Measurements from ENCODE around the gene CILP2.

CILP2 gene

GRCh38 chr19:19528721-19529490 lies 9.2 kb upstream of the CILP2 start, which contains the start of gene YJEFN3:
Gene YJEFN3, plus strand, starts transcription at chr19:19528911. Its CDS starts 22 bp downstream, at chr19:19528933.
- no peaks in the 10 kb centered on the region for H3K27me3 ChIP-seq (ENCODE audit: low read length)
- TF ChIP-seq EZH2phosphoT487 (conservative IDR thresholded peaks at IDR 0.05; ENCODE audit: low read length) (no peak), CTCF (IDR thresholded peaks at IDR 0.05; ENCODE audit: insufficient read depth, low read length, poor library complexity, severe bottlenecking) (no peak)
- no peak within 1 kb of the TSS for H3K9ac ChIP-seq (ENCODE audit: low read length)
- no peak within 1 kb of the TSS for H2AFZ ChIP-seq (ENCODE audit: low read depth, low read length, severe bottlenecking)
- no peaks in the 10 kb centered on the region for H4K20me1 ChIP-seq (ENCODE audit: low read depth, low read length)
- H3K36me3 ChIP-seq (ENCODE audit: low read length) = no peaks in the 10 kb centered on the region
- H3K27ac ChIP-seq (ENCODE audit: low read depth, low read length) = no peak within 1 kb of the TSS; the same call in none of the 2 replicates
- peaks cover 18% of the 10 kb centered on the region for H3K79me2 ChIP-seq (ENCODE audit: insufficient read depth, low read length)
- no peaks in the 10 kb centered on the region for H3K9me2 ChIP-seq (replicated peaks; ENCODE audit: insufficient read depth, low read length)
- H3K4me3 ChIP-seq (ENCODE audit: insufficient read depth, low read length, poor library complexity, severe bottlenecking) = no peak within 1 kb of the TSS
- peaks cover 37% of the 10 kb centered on the region for H3F3A ChIP-seq (ENCODE audit: insufficient read depth)
- H3K9me3 ChIP-seq (ENCODE audit: insufficient read depth, low read length) = no peaks in the 10 kb centered on the region
- H3K4me2 ChIP-seq (ENCODE audit: low read depth, low read length, poor library complexity, severe bottlenecking) = no peak within 1 kb of the TSS

GRCh38 chr19:19529783-19530422 lies 8.2 kb upstream of the CILP2 start:
- Histone ChIP-seq H2AFZ (ENCODE audit: low read depth, low read length, severe bottlenecking) (no peak overlapping the region), H3K9me3 (ENCODE audit: insufficient read depth, low read length) (no peaks in the 10 kb centered on the region), H3K27me3 (ENCODE audit: low read length) (no peaks in the 10 kb centered on the region), H3F3A (ENCODE audit: insufficient read depth) (peaks cover 28% of the 10 kb centered on the region), H3K4me2 (ENCODE audit: low read depth, low read length, poor library complexity, severe bottlenecking) (no peak overlapping the region), H3K27ac (ENCODE audit: low read depth, low read length) (peak overlapping the region; percentile 25; the same call in 1 of the 2 replicates), H3K9ac (ENCODE audit: low read length) (no peak overlapping the region), H3K9me2 (replicated peaks; ENCODE audit: insufficient read depth, low read length) (no peaks in the 10 kb centered on the region), H3K79me2 (ENCODE audit: insufficient read depth, low read length) (peaks cover 10% of the 10 kb centered on the region; the same call in 1 of the 2 replicates), H4K20me1 (ENCODE audit: low read depth, low read length) (no peaks in the 10 kb centered on the region), H3K36me3 (ENCODE audit: low read length) (no peaks in the 10 kb centered on the region), H3K4me3 (ENCODE audit: insufficient read depth, low read length, poor library complexity, severe bottlenecking) (no peak overlapping the region)
- TF ChIP-seq CTCF (IDR thresholded peaks at IDR 0.05; ENCODE audit: insufficient read depth, low read length, poor library complexity, severe bottlenecking) (no peak), EZH2phosphoT487 (conservative IDR thresholded peaks at IDR 0.05; ENCODE audit: low read length) (no peak)

GRCh38 chr19:19530423-19530804 lies 7.7 kb upstream of the CILP2 start:
- no peaks in the 10 kb centered on the region for H3K27me3 ChIP-seq (ENCODE audit: low read length)
- H3K79me2 ChIP-seq (ENCODE audit: insufficient read depth, low read length) = peaks cover 5% of the 10 kb centered on the region; the same call in 1 of the 2 replicates
- no peaks in the 10 kb centered on the region for H3K9me2 ChIP-seq (replicated peaks; ENCODE audit: insufficient read depth, low read length)
- H3F3A ChIP-seq (ENCODE audit: insufficient read depth) = peaks cover 23% of the 10 kb centered on the region
- H3K9me3 ChIP-seq (ENCODE audit: insufficient read depth, low read length) = no peaks in the 10 kb centered on the region
- H3K4me2 ChIP-seq (ENCODE audit: low read depth, low read length, poor library complexity, severe bottlenecking) = no peak overlapping the region
- no peak overlapping the region for H3K9ac ChIP-seq (ENCODE audit: low read length)
- H3K27ac ChIP-seq (ENCODE audit: low read depth, low read length) = peak overlapping the region; percentile 18
- H3K36me3 ChIP-seq (ENCODE audit: low read length) = no peaks in the 10 kb centered on the region
- no peaks in the 10 kb centered on the region for H4K20me1 ChIP-seq (ENCODE audit: low read depth, low read length)
- no peak overlapping the region for H3K4me3 ChIP-seq (ENCODE audit: insufficient read depth, low read length, poor library complexity, severe bottlenecking)
- H2AFZ ChIP-seq (ENCODE audit: low read depth, low read length, severe bottlenecking) = no peak overlapping the region
- TF ChIP-seq EZH2phosphoT487 (conservative IDR thresholded peaks at IDR 0.05; ENCODE audit: low read length) (no peak), CTCF (IDR thresholded peaks at IDR 0.05; ENCODE audit: insufficient read depth, low read length, poor library complexity, severe bottlenecking) (no peak)
